Liver (tissue), 3 donors: ENCODE data around the gene NUB1.

Source experiments
- CTCF ChIP-seq: fragments of 150-350 bp; IDR thresholded peaks from 2 replicates; pipeline ENCODE4 v1.5.1; 2017; ENCODE audit warnings: improper control_type of control experiment, low read depth, low read length; ENCODE audit not compliant: missing input control
- MAX ChIP-seq: IDR thresholded peaks from 2 replicates; pipeline ENCODE4 v1.6.1; 2016; ENCODE audit warnings: antibody characterized with exemption
- RAD21 ChIP-seq, 2 donors: IDR thresholded peaks; 2 replicates each; pipeline ENCODE4 v1.6.1; 2016; ENCODE audit warnings: antibody characterized with exemption in 2 of 2, mild to moderate bottlenecking in 2 of 2
- SP1 ChIP-seq: IDR thresholded peaks from 2 replicates; pipeline ENCODE4 v1.6.1; 2018; ENCODE audit warnings: antibody characterized with exemption, mild to moderate bottlenecking
- ZBTB33 ChIP-seq: IDR thresholded peaks from 2 replicates; pipeline ENCODE4 v1.6.1; 2016; ENCODE audit warnings: antibody characterized with exemption
- donor health status: healthy.
- donor health status: healthy.

- TF ChIP-seq MAX (no peak), CTCF (no peak), RAD21 (IDR thresholded peaks at IDR 0.05) (no peak), ZBTB33 (no peak), SP1 (no peak)
These were observed 50.8 kb downstream of the NUB1 start for GRCh38 chr7:151392426-151392825.
